HG03378 (cell line): Measurements from ENCODE around the gene ACADVL.

Experiments
- ATAC-seq: cut with Tn5 transposase; IDR thresholded peaks from one replicate; pipeline ENCODE4 v1.9.1; 2021; ENCODE audit warnings: mild to moderate bottlenecking, moderate library complexity; ENCODE audit not compliant: unreplicated experiment

The ACADVL gene

DNA sequence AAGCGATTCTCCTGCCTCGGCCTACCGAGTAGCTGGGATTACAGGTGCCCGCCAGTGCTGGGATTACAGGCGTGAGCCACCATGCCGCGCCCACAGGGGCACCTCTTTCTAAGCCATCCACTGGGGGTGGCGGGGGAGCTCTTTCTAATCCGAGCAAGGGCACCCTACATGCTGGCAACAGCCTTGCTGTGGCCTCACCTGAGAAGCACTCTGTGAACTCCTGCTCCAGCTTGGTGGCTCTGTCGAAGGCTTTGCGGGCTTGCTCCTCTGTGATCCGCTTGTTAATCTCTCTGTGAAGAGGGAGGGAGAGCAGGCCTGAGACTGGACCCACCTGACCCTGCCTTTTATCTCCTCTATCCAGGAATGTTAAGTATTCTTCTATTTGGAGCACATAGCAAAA, 28.7 kb upstream of the ACADVL start:
- ATAC-seq = no peak

DNA sequence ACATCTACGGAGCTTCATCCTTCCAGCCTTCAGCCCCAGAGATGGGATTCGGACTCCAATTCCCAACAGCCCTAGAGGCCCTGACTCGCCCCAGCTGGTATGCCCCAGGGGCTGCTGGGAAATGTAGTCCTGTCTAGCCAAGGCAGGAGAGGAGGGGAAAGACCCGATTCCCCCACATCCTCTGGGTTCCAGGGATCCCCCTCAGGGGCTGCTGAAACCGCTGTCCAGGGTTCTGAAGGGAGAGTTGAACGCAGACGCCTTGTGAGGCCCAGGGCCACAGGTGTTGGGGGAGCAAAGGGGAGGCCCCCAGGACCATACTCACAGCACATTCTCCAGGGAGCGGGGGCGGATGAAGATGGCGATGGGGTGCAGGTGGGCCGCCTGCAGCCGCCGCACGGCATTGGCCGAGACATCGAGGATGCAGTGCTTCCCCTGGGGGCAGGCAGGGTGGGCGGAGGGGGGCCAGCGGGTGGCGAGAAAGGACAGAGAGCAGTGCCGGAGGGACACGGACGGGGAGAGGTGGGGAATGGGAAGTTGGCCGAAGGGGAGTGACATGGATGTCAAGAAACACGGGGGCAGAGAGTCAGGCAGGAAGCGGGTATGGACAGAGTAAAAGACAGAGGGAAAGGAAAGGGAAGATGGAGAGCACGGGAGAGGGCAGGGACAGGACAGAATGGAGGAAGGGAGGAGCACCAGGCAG, 28.0 kb upstream of the ACADVL start:
- no peak for ATAC-seq

GRCh38 chr17:7192271-7192937, 27.3 kb upstream of the ACADVL start:
- ATAC-seq = no peak

GRCh38 chr17:7195971-7196370, 23.8 kb upstream of the ACADVL start:
- ATAC-seq = no peak

DNA sequence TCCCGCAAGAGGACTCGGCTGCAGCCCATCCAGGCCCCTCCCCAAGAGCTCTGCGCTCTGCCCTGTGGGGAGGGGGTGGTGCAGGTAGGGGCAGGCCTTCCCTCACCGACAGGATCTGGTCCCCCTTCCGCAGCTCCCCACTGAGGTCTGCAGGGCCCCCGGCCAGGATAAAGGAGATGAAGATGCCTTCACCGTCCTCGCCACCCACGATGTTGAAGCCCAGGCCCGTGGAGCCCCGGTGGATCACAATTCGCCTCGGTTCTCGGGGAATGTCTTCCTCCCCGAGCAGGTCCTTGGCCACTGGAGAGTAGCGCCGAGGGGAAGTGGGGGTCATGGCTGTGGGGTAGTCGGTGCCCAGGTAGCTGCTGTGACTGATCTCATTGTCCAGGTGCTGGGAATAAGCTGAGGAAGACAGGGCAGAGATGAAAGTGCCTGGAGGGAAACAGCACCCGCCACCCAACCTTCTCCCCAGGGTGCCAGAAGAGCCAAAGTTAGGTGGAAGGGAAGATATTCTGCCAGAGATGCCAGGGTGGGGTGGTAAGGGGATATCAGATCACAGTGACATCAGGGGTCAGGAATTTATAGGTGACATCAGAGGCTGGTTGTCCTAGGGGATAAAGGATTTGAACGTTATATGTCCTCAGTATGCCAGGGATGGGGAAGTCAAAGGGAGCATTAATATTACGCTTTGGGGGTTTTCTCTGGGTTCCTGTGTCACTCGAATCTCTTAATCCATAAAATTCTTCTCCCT, 22.9 kb upstream of the ACADVL start:
- no peak for ATAC-seq

DNA sequence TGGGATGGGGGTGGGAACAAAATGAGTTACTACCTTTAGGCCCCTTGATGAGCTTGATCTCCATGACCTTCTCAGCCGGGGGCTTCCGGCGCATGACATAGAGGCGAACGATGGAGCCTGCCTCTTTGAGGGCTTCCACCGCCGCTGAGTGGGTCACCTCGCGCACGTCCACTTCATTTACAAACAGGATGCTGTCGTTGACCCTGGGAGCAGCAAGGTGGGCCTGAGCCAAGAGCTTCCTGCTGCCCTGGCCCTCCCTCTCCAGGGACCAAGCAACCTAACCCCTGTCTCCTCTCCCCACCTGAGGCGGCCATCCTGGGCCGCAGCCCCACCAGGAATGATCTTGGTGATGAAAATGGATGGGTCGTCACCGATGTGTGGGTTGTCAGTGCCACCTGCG, 16.3 kb upstream of the ACADVL start:
- no peak for ATAC-seq

DNA sequence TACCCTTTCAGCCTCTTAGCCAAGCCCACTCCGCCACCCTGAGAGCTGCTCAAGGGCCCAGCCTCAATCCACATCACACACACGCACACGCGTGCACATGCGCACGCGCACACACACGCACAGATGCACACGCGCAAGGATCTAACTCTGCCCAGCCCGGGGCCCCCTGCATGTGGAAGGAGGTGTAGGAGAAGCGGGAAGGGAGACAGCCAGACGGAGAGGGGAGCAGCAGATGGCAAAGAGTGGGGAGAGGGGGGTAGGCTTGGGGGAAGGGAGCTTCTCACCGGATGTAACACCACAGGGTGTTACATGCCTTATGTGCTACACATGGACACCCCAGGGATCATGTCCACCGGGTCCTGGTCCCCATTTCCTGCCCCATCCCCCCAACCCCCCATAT, 15.4 kb upstream of the ACADVL start:
- ATAC-seq = no peak

DNA sequence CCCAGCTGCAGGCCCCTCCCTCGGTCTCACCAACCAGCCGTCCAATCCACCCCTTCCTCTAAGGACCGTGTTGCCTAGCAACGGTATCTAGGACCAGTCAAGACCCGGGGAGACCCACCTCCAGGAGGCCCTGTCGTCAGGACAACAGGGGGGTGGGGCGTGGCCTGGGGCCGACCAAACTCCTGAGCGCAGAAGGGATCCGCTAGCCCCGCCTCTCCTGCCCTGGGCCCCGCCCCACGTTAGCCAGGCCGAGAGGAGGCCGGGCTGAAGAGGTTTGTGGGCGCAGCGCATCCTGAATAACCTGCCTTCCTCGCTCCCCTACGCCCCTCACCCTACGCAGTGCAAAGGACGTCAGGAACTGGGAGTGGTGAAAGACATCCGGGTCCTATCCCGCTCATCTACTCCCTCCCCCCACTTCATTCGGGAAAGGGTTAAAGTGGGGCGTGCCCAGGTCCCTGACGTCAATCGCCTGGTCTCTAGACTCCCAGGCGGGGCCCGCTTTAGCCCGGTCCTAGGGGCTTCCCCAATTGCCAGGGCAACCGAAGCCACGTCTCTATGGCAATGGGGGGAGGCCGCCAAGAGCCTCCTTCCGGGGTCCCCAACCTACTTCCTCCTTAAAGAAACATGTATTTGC, 14.8 kb upstream of the ACADVL start:
- peak; percentile 67 for ATAC-seq

DNA sequence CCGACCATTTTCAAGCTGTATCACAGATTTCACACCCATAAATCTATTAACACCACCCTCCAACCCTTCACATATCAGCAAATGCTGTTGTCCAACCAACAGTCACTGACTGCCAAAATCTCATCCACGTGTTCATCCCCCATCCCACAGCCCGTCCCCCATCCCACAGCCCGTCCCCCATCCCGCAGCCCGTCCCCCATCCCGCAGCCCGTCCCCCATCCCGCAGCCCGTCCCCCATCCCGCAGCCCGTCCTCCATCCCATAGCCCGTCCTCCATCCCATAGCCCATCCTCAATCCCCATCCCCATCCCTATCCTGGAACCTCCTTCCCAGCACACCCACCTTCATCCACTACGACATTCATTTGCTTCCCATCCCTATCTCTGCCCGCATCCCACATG, 14.2 kb upstream of the ACADVL start:
- no peak for ATAC-seq

DNA sequence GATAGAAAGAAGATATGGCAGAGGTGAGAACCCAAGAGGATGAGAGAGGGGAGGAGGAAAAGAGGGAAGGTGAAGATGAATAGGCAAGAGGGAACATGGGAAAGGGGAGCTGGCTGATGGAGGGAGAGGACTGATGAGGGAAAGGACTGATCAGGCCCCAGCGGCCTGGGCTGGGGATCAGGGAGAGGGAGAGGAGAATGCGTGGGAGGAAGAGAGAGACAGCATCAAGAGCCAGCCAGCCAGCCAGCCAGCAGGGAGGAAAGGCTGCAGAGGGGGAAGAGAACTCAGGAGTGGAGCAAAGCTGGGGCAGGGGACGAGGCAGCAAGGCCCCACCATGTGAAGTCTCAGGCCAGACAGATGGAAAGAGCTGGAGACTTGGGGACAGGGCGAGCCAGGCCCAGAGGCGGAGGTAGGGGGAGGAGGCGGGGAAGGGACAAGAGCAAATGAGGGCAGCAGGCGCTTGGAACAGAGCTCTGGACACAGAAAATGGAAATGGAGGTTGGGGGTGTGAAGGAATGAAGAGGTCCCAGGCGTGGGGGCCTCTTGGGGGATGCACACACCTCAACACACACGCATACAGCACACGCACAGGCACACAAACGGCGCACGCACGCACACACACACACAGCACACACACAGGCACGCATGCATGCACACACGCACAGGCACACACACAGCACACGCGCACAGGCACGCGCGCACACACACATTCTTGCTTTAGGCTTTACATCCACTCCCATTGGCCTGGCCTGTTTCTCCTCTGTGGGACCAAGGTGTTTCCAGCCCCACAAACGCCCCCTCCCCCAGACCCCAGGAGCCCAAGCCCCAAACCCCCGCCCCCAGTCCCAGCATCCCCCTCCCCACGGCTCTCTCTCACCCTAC, 12.4 kb upstream of the ACADVL start:
- ATAC-seq = no peak

- ATAC-seq = no peak
These were observed 11.6 kb upstream of the ACADVL start for GRCh38 chr17:7208027-7208571.

DNA sequence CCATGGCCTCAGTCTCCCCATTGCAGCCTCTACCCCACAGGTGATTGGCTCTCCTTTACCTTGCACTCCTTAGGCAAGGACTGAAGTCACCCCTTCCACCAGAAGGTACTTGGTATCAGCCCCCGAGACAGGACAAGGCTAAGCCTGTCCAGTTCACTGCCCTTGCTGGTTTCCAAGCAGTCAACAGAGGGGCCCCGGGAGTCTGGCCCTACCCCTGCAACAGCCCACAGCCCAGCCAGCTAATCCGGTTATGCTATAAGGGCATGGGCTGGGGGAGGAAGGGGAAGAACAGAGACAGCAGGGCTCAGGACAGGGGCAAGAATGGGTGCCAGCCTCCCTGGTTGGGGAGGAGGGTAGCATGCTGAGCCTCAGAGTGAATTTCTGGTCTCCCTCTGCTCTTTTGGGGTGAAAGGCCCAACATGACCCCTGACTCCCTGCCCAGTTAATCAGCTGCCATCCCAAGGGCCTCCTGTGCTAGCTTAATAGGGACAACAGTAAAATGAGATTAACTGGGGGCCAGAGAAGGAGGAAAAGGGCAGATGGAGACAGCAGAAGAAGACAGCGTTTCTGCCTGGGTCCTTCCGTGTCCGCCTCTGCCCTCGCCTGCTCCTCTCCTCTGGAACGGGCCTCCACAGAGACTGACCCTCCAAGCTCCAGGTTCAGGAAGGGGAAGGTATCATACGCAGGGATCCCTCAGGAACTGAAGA, 10.8 kb upstream of the ACADVL start:
- no peak for ATAC-seq

- ATAC-seq = no peak
These were observed 8.1 kb upstream of the ACADVL start for GRCh38 chr17:7211491-7212273.

GRCh38 chr17:7213895-7214299, 5.8 kb upstream of the ACADVL start:
- peak; percentile 10 for ATAC-seq

DNA sequence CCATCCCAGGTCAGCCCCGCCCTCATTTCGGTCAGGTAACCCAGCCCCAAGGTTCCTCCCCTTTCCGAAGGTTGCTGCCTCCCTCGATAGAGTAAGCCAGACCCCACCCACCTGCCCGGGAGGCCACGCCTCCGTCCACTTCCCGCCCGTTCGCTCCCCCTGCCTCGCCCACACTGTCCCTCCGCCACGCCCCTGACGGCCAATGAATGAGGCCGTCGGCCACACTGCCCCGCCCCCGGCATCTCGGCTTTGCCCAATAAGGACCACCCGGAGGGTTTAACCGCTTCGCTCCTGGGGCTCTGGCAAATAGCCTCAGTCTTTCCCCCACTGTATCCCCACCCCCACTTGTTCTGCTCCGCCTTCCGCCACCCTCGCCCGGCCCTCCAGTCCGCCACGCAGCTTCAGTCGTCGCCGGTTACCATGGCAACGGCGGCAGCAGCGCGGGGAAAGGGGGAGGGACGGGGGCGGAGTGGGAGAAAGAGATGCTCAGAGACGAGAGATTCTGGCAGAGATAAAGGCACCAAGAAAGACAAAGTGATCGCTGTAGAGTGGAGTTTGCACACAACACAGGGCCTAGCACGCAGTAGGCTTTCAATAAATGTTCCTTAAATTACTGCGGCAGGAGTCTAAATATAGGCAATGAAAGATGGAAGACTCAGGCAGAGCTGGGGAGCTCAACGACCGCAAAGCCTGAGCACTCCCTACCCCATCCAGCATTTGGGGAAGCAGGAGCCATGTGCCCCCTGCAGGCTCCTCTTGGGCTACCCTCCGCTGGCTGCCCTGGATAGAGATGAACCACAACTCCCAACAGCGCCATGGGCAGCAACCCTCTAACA, 5.2 kb upstream of the ACADVL start:
- peak; percentile 49 for ATAC-seq

DNA sequence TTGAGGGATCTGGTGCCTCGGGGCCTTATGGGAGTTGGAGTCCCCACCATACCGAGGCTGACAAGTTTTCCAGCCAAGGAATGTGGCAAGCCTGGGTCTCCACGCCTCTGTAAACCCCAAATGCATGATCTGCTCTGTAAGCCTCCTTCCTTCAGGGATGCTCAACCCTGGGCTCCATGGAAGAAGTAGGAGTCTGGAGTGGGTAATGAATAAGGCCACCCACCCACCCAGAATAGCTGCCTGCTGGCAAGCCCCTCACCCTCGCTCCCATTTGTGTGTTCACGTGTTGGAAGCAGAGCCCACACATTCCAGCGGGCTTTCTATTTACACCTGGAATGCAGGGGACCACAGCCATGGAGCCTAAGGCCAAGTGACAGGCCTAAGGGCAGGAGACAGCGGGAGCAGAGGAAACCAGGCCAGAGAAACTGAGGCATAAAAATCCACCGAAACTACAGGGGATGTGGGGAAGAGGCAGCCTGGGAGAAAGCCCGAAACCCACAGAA, 4.6 kb upstream of the ACADVL start:
- ATAC-seq = no peak

DNA sequence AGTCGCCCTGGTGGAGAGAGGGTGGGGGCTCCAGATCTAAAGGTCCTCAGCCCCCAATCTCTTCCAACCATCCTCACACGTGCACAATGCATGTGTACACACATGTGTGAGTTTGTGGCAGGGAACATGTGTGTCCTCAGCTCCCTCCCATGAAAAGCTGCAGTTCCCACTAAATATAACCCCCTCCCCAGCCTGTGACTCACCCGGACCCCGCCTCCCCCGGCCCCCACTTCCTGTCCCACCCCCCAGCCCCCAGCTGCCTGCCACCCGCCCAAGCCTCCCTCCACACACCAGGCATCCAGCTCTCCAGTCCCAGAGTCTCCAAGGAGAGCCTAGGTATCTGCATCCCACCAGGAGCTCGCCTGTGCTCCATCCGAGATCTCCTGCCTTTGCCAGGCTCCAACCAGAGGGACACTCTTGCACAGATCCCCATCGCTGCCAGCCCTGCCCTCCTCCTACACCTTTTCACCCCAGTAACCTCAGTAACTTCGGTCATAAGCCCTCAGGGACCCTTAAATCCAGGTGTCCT, 4.0 kb upstream of the ACADVL start:
- ATAC-seq = no peak
